ENCODE results near the gene FTO. TPM values are rescaled to one million over a fixed set of nuclear protein-coding genes. Genes with fewer than 3 reads are reported as not detected.

FTO gene
- total RNA-seq, 1 donor from 2014 or later: 85.1 TPM

DNA sequence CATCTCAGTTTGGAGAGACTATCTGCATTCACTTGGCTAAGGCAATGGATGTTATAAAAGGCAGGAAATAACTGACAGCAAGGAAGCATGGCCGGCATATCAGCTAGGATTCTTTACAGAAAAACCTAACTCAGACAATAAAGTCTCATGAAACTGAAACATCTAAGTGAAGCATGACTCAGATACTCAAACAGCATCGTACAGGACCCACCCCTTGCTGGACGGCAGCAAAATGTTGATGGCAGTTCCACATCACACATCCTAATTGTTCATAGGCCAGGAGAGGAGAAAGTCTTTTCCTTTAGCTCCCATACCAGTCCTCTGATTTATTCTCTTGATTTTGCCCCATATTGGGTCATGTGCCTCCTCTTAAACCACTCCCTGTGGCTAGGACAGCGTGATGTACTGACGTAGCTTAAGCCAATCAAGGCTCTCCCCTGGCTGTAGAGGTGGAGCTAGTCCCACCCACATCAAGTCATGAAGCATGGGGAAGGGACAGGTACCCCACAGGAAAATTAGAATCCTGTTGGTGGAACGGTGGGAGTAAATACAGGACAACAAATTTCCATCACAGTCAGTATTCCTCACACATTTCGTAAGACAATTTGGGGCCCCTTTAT, 403.7 kb downstream of the FTO start:
- no peak overlapping the region for H3K27ac Mint-ChIP-seq
- H3K4me3 Mint-ChIP-seq: no peak overlapping the region
- no peaks in the 10 kb centered on the region for H3K27me3 Mint-ChIP-seq
- H3K4me1 Mint-ChIP-seq (ENCODE audit: unreplicated experiment): peaks cover 5% of the 10 kb centered on the region
- TF ChIP-seq, protein P1, sequence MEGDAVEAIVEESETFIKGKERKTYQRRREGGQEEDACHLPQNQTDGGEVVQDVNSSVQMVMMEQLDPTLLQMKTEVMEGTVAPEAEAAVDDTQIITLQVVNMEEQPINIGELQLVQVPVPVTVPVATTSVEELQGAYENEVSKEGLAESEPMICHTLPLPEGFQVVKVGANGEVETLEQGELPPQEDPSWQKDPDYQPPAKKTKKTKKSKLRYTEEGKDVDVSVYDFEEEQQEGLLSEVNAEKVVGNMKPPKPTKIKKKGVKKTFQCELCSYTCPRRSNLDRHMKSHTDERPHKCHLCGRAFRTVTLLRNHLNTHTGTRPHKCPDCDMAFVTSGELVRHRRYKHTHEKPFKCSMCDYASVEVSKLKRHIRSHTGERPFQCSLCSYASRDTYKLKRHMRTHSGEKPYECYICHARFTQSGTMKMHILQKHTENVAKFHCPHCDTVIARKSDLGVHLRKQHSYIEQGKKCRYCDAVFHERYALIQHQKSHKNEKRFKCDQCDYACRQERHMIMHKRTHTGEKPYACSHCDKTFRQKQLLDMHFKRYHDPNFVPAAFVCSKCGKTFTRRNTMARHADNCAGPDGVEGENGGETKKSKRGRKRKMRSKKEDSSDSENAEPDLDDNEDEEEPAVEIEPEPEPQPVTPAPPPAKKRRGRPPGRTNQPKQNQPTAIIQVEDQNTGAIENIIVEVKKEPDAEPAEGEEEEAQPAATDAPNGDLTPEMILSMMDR (conservative IDR thresholded peaks at IDR 0.05): no peak
- no peak for DNase-seq (ENCODE audit: extremely low spot score, unreplicated experiment)
- H3K9me3 Mint-ChIP-seq: no peaks in the 10 kb centered on the region
- peaks cover 5% of the 10 kb centered on the region for H3K36me3 Mint-ChIP-seq

DNA sequence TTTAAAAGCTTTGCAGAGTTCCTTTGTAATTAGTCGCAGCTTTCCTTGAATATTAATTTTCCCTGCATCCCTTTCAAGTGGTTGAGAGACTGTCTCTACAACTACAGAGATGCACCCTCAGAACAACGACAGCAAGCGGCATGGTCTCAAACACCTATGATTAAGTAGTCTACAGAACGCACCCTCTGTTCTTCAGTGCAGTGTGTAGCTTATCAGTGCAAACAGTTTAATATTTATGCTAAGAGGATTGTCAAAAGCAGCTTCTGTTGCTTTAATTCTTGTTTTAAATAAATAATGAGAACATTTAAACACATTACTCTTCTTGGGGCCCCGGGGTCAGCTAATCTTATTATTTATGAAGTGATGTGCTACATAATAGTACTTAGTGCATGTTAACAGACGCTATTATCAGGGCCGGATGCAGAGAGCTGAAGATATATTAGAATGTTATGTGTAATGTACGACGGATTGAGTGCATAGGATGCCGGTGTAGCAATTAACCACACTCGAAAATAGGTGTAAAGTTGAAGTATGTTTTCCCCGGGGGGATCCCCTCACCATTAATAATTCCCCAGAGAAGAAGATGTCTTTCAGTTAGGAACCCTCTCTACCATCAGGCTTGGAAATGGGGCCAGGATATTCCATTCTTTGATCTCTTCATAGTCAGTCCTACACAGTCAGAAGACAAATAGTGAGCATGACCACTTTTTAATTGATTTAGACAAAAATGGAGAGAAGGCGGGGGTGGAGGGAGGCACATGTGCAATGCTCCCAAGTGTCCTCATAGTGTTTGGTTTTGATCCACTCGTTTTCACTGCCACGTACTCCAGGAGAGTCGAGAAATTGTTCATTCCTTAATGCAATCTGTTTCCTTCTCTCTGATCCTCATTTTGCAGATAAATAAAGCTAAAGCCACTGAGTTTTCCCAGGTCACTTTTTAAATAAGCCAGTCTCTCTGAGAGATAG, 406.3 kb downstream of the FTO start:
- no peak overlapping the region for H3K4me3 Mint-ChIP-seq
- no peaks in the 10 kb centered on the region for H3K9me3 Mint-ChIP-seq
- no peak for DNase-seq (ENCODE audit: extremely low spot score, unreplicated experiment)
- peaks cover 3% of the 10 kb centered on the region for H3K27me3 Mint-ChIP-seq
- H3K4me1 Mint-ChIP-seq (ENCODE audit: unreplicated experiment): peaks cover 5% of the 10 kb centered on the region
- TF ChIP-seq, protein P1 (conservative IDR thresholded peaks at IDR 0.05): no peak
- no peak overlapping the region for H3K27ac Mint-ChIP-seq
- H3K36me3 Mint-ChIP-seq: peaks cover 20% of the 10 kb centered on the region

DNA sequence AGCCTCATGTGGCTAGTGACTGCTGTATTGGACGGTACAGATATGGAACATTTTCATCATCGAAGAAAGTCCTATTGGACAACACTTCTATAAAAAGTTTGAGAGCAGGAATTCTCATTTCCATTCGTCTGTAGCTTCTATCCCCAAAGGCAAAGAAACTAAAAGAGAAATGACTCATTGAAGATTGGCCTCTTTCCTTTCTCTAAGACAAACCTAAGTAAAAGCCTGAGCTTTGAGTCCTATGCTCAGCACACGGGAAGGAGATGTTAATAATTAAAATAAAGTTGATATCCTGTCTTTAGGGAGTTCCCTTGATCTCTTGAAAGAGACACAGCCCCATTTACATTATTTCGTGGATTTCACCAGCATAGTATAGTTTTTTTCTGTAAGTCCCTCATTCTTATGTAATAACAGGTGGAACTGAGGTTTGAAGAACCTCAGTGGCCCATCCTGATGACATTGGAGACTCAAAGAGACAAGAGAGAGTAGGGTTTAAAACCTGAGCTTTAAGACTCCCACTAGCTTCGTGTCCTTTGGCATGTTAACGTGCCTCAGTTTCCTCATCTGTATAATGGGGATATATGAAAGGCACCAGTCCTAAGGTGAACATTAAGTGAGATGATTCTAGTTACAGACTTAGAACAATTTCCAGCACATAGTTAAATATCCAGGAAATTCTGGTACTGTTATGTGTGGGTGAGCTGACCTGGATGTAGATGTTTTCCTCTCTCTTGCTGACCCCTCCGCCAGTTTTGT, 408.7 kb downstream of the FTO start:
- no peak for DNase-seq (ENCODE audit: extremely low spot score, unreplicated experiment)
- Mint-ChIP-seq H3K36me3 (peaks cover 20% of the 10 kb centered on the region), H3K4me3 (no peak overlapping the region), H3K27ac (no peak overlapping the region), H3K4me1 (ENCODE audit: unreplicated experiment) (peaks cover 6% of the 10 kb centered on the region), H3K9me3 (peaks cover under 1% of the 10 kb centered on the region), H3K27me3 (peaks cover 3% of the 10 kb centered on the region)
- TF ChIP-seq, protein P1 (conservative IDR thresholded peaks at IDR 0.05): no peak

DNA sequence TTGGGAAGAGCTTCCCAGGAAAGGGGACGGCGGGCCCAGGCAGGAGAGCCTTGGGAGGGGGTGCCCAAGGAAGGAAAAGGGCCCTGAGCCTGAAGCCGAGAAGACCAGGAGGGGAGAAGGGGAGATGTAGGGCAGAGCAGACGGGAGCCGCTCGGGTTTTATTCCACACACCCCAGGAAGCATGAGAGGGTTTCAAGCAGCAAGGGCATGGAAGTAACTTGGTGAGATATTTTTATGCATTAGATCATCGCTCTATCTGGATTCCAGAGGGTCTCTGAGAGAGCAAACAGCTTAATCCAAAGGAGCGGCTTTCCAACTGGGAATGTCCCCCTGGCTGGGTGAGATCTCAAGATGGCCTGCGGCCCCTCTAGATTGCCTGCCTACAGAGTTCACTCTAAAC, 411.6 kb downstream of the FTO start:
- peaks cover 4% of the 10 kb centered on the region for H3K9me3 Mint-ChIP-seq
- no peak overlapping the region for H3K27ac Mint-ChIP-seq
- H3K4me1 Mint-ChIP-seq (ENCODE audit: unreplicated experiment): peaks cover 8% of the 10 kb centered on the region
- H3K4me3 Mint-ChIP-seq: no peak overlapping the region
- peaks cover 3% of the 10 kb centered on the region for H3K27me3 Mint-ChIP-seq
- TF ChIP-seq, protein P1 (conservative IDR thresholded peaks at IDR 0.05): no peak
- peaks cover 24% of the 10 kb centered on the region for H3K36me3 Mint-ChIP-seq
- DNase-seq (ENCODE audit: extremely low spot score, unreplicated experiment): no peak

- Mint-ChIP-seq H3K27ac (no peak overlapping the region), H3K4me1 (ENCODE audit: unreplicated experiment) (peaks cover 7% of the 10 kb centered on the region), H3K27me3 (peaks cover 3% of the 10 kb centered on the region), H3K4me3 (no peak overlapping the region), H3K9me3 (peaks cover 4% of the 10 kb centered on the region), H3K36me3 (peaks cover 22% of the 10 kb centered on the region)
- no peak for DNase-seq (ENCODE audit: extremely low spot score, unreplicated experiment)
- TF ChIP-seq, protein P1 (conservative IDR thresholded peaks at IDR 0.05): no peak
Observed at GRCh38 chr16:54116124-54116655, 412.2 kb downstream of the FTO start.

All from type B pancreatic cell (in vitro differentiated cells).